Right ventricle myocardium superior (tissue), 1 donor: ENCODE data around the gene FXYD6. TPM values are rescaled to one million over a fixed set of nuclear protein-coding genes. Genes with fewer than 3 reads are reported as not detected.

Experiments
- ATAC-seq: fragments of 200-7000 bp; cut with Tn5 transposase; one replicate; pipeline ENCODE4 v1.9.1; 2020; ENCODE audit warnings: mild to moderate bottlenecking; ENCODE audit not compliant: poor library complexity
- DNase-seq: peaks from one replicate; pipeline ENCODE4 v3.0.0-alpha.2; 2020
- intact Hi-C: fragments of 100-400 bp; cut with DNase I; formaldehyde crosslinking; loops from one replicate; pipeline ENCODE4 v1.11.2; 2022
- total RNA-seq: library from RNA; stranded (reverse); fragmentation: NEBNext Ultra II Directional; extraction: Animal tissue kit (Norgen Biotek cat#: 25700); gene quantifications from one replicate; pipeline ENCODE4 v1.2.1, GENCODE V29; 2021
- donor health status: DM: no; HTN: yes; CAD: no; lungs with severe emphysema.

Gene FXYD6
- total RNA-seq, 1 donor from 2014 or later, result 34.6 TPM

DNA sequence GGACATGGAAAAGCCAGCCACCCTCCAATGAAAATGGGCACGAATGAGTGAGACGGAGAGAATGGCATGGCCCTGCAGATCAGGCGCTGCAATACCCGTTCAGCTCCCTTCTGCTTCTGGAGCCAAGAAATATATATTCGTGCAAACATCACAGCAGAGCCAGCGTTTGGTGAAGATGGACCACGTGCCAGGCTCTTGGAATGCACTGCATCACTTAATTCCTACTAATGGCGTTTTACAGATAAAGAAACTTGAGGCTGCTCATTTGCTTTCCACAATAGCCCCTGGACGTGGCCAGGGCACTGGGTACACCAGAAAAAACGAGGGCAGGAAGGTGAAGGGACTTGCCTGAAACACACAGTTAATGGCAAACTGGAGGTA is 50.3 kb downstream of the FXYD6 start:
- DNase-seq, result no peak
- ATAC-seq, result no peak
- intact Hi-C loops, result no loop called here

DNA sequence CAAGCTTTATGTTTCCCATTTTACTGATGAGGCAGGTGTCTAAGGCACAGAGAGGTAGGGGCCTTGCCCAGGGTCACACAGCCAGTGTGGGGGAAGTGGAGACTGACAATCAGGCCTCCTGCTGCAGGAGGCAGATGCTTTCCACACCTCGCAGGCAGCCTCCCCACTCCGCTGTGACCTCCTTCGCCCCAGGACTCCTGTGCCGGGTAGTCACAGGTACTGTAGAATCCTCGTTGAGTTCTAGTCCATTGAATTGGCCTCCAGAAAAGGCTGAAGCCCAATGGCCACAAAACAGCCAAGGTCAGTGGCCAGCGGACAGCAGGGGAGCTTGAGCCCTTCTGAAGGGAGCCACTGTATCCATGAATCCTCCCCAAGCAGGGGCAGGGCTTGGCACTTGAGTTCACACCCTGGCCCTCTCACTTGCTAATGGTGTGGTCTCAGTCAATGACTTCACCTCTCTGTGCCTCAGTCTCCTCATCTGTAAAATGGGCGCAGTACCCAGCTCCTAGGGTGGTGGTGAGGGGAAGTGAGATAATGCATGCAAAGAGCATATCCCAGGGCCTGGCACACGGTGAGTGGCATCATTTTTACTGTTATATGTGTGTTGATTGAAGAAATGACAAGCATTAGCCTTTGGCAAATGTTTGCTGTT is 50.8 kb downstream of the FXYD6 start:
- intact Hi-C loops, result no loop called here
- DNase-seq (no peak), ATAC-seq (no peak)

DNA sequence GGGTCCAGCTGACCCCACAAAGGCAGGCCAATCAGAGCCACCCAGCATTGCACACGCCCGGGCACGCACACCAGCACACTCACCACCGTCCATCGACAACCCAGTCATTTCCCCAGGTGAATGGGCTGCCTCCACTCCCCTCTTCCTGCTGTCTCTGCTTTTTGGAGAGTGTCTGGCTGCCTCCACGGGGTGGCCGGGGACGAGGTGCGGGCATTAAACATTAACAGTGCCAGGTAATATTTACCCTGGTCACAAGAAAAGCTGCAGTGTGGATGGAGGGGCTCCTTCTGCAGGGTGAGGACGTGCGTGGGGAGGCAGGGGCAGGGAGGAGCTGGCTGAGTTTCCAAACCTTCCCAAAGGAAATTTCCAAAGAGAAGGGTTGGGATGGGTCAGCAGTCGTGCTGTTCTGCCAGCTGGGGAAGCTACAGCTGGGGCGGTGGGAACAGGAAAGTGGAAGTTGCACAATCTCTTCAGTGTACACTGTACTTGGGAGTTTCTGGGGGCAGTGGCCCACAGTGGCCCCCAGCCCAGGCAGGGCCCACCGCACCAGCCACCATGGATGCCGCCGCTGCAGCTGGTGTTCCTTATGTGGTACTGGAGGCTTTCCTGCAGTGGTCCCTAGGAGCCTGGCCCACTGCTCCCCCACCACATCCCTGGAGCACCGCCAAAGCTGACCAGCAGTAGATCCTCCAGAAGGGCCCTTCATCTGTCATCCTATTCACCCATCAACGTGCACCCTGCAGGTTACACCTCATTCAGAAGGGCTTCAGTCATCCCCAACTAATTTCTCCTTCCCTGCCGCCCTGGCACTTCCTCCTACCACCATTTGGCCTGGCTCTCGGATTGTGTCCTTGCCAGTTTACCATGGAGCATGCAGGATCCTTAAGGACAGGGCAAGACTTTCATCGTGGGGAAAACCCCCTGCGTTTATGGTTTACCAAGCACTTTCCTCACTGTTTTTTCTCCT is 51.6 kb downstream of the FXYD6 start, which contains the start of gene FXYD2:
Gene FXYD2 (minus strand): TSS at position 174 of the 967 bp plus-strand sequence. CDS start 66 bp downstream, at position 108.
- peak; percentile 73 for ATAC-seq
- intact Hi-C loops, result no loop called here
- DNase-seq, result peak; percentile 82

DNA sequence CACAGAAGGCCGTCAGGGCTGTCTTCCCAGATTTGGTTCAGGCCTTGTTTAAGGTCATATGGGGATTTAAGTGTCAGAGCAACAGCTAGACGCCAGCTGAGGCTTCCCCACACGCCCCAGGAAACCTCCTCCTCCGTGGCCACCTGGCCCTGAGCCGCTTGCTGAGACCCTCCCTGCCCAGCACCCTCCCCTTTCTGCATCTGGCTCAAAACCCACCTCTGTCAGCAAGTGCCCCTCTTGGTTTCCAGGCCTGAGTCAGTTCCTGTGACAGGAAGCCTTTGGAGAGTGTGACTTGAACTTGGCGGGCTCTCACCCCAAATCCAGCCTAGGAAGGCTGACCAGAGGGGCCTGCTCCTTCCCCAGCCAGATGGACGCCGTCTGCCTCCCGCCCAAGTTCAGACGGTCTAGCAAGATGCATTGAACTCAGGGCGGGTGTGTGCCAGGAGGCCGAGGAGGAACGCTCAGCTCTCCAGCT is 52.5 kb downstream of the FXYD6 start:
- DNase-seq, result peak; percentile 90
- intact Hi-C loops, result no loop called here

DNA sequence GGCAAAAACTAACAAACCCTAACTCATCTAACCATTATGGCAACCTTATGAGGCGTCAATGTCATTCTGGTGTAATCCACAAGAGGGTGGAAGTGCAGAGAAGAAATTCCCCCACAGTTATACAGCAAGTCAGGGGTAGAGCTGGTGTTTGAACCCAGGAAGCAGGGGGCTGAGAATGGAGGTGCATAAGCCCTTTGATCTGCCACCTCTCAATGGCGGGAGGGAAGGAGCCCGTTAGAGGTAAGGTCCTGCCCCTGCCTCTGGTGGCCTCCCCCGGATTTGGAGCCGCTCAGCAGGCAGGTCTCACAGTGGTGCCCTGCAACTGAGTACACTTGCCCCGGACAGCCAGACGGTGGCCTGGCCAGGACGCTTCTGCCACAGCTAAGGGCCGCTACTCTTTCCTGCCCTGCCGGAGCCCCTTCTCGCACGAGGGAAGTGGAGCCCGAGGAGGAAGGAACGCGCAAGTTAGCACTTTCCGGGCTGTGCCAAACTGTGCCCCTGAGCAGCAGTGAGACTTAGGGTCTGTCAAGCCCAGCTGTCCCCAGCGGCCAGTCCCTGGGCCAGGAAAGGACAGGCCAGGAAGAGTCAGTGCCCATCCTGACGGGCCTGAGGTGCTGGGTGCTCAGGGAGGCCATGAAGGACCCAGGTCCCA is 53.0 kb downstream of the FXYD6 start:
- DNase-seq (no peak), ATAC-seq (peak; percentile 2)
- intact Hi-C loops, result no loop called here

More for the DNA sequence above, 52.5 kb downstream of the FXYD6 start:
- ATAC-seq, result peak; percentile 77

DNA sequence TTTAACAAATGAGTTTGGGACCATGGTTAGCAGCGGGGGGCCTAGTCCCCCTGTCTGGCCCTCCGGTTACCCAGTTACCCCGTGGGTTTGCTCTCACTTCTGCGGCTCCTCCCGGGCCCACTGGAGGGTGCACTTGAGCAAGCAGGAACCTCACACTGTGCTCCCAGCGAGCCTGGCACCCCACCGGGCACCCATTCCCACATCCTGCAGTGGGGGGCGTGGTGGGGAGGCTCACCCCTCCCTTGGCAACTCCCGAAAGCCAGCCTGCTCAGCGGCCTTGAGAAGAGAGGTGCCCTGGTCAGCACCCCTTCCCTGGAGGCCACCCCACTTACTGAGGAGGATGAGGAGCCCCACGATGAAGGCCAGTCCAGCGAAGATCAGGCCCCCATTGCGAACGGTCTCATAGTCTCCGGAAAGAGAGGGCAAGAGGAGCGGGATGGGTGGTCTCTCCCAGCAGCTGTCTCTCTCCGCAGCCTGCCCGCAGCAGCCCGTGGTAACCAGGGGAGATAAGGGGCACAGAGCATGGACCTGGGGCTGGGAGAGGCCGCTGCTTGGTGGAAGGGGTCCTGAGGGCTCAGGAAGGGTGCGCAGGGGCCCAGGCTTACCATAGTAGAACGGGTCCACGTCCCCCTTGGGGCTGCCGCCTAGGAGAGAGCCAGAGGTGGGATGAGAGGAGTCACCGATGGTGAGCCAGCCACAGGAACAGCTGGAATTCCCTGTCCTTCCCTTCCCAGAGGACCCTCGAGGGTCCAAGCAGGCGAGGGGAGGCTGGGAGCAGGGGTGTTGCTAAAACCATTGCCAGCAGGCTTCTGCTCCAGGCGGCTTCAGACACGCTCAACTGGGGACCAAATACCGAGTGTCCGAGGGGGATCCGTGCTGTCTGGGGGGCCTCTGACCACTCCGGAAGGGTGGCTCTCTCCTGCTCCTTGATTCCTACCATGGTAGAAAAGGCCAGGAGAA is 54.1 kb downstream of the FXYD6 start:
- DNase-seq (peak; percentile 69), ATAC-seq (no peak)
- intact Hi-C loops, result no loop called here

DNA sequence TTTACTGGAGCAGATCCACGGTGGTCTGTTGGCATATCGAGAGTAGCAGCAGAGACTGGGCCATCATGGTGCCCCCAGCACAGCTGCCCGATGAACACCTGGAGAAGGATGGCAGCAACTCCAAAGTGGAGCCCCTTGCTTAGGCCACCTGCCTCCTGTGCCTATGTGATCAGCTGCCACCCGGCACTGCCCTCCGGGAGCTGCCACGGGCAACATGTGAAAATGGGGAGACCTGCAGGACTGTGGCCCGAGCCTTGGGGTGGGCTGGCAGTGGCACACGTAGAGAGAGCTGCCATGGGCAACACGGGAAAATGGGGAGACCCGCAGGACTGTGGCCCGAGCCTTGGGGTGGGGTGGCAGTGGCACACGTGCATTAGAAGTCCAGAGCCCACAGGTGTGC is 55.0 kb downstream of the FXYD6 start:
- intact Hi-C loops, result no loop called here
- no peak for DNase-seq
- ATAC-seq, result no peak

DNA sequence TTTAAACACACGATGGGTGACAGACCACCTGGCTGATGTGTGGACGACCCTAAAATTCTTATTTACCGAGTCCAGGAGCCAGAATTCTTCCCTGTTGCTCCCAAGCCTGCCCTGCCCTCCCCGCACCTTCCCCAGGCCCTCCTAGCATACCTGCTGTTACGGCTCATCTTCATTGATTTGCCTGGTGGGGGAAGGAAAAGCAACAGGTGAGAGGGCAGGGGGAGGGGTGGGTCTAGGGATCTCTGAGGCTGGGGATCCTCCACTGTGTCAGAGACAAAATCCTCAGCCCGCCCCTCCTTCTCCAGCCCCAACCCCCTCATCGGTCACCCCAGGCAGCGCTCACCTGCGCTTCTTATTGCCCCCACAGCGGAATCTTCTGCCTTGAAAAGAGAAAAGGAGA is 55.9 kb downstream of the FXYD6 start:
- intact Hi-C loops, result no loop called here
- DNase-seq (no peak), ATAC-seq (no peak)

DNA sequence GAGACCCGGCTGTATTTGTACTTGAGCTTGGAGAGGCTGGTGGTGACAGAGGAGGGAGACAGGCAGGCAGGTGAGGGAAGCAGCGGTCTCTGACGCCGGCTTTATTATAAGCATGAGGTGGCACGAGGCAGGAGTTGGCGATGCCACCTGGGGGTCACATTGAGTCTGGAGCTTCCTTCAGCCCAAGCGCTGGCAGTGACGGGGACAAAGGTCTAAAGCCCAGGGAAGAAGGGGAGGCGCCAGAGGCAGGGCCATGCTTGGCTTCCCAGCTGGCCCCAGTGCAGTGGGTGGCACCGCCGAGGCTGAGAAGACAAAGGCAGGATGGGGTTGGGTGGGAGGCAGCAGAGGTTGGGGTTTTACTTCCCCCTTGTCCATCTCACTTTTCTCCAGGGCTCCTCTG is 56.4 kb downstream of the FXYD6 start:
- DNase-seq, result no peak
- intact Hi-C loops, result no loop called here
- ATAC-seq, result no peak

DNA sequence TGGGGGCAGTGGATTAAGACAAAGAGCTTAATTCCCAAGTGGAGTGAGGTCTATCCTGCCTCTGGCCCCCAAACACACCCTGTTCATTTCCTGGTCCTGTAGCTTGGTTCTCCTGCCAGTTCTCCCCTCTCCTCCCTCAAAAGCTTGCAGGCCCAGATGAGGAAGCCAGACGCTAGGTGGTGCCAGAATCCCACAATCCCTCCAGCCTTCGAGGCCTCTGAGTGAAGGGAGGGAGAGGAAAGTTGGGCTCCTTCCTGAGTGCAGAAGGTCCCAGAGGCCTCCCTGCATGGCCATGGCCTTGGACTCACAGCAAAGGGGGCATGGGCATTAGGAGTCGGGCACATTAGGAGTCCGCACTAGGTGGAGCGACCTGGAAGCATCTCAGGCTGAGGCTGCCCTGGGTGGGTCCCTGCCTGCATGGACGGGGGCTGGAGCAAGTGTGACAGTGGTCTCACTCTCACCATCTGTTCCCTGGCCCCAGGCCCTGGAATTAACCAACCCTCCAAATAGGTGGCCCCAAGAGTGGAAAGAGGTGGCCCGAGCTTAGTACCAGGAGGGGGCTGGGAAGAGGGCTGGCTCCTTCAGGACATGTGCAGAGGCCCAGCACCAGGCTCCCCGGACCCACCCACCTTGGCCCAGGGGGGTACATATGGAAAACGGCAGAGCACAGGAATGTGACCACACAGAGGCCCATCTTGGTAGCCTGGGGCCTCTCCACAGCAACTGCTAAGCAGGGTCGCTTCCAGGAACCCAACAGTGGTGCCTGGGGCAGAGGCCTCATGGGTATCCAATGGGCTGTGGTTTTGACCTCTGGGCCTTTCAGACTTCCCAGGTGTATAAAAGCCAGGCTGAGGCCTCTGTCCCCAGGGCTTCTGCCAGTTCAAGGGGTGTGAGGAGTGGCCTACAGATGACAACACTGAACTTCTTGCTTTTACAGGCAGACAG is 57.1 kb downstream of the FXYD6 start:
- DNase-seq, result peak; percentile 79
- peak; percentile 36 for ATAC-seq
- intact Hi-C loops, result no loop called here

DNA sequence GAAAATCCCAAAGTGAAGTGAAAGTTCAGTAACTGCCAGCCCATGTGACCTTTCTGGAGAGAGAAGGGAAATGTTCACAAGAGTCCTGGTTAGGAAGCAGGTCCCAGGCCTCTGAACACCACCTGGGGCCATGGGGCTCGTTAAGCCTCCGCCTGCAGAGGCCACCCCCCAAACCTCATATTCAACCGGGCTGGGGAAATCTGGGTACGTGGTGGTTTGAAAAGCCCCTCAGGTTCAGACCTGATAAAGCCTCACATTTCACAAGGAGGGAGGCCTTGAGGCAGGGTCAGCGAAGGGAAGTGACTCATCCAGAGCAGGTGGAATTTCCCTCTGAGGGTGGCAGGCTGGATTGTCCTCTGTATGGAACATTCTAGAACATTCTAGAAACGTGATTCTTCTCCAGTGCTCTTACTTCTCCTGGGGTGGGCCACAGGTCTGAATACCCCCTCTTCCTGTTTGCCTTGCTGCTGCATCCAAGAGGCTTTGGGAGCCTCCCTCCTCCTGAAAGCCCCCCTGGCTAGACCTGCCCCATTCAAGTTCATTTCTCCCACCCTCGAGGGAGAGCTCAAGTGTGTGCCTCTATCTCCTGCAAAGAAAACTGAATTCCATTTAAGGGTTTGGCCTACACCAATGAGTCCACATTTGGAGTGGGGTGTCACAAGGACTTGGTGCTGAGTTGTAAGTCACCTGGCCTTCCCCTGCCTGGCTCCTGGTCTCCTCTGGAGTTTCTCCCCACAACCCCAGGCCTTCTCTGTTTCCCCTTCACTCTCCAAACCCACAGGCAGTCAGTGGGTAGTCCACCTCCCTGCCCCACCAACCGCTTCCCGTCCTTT is 58.2 kb downstream of the FXYD6 start:
- intact Hi-C loops, result no loop called here
- ATAC-seq (no peak), DNase-seq (no peak)

DNA sequence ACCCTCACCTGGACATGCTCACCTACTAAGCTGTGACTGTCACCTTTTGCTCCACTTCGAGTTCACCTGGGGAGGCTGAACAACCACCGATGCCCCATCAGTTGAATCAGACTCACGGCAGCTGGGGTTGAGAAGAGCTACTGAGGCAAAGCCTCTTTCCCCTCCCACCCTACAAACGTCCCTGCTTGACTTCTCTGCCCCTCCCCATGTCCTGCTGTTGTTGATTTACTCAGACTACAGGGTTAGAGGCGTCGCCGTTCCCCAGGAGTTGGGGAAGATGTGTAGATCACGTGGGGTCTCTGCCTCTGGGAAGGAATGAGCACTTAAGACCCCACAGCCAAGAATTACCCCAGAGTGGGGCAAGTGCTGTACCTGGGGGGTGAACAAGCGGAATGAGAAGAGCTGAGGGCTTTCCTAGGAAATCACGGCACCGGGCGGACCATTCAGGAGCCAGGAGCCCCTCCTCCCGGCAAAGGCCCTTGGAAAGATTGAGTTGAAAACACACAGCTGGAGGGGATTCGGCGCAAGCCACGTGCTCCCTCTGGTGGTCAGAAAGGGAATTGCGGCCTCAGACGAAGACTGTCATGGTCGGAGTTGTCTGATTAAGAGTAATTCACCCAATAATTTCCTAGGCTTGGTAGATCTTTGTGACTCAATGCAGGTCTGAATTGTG is 59.0 kb downstream of the FXYD6 start:
- intact Hi-C loops, result loop anchor here (2.0 kb wide), 1 partner anchor 391 kb away; no protein-coding TSS in a partner anchor
- ATAC-seq (peak; percentile 74), DNase-seq (peak; percentile 88)

DNA sequence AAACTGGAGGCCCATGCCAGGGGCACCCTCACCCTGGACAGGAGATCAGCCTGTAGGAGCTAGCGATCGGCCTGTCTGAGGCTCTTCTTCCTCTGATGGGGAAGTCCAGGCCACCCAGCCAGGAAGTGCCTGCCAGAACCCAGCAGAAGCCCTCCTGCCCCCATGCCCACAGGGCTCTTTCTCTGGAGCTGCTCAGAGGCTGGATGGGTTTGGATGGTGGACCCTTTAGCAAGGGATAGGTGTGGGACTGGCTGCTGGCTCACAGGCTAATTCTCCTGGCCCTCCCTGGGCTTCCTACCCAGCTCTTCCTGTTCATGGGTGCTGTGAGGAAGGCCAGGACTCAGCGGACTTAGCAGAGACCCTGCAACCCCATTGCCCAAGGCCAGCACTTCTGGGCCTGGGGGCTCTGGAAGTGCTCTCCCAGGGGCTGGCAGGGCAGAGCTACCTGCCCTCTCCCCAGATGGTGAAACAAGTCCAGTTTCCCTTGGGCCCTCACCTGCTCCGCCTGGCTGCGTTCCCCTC is 59.6 kb downstream of the FXYD6 start:
- ATAC-seq (no peak), DNase-seq (no peak)
- intact Hi-C loops, result loop anchor here (2.0 kb wide), 1 partner anchor 390 kb away; no protein-coding TSS in a partner anchor

DNA sequence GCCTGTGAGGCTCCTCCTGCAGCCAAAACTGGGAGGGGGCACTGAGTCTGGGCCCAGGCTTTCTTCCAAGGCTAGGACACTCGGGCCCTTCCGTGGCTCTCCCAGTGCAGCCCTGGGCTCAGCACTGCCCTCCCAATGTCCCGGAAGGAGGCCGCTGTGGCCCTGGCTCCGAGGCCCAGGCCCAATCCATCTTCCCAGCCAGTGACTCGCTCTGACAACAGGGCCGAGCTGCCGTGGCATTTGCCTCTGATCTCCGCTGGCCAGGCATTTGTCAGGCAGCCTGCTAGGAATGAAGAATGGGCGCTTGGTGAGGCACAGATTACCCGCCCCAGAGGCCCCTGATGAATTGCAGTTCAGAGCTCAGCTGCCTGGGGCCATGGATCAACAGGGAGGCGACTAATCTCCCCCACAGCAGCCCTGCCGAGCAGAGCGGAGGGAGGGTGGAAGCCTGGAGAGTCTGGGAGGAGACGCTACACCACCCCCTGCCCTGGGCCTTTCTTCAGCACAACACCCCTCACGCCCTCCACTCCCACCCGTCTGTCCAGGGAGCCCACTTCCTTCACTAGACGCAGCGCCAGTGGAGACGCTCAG is 60.2 kb downstream of the FXYD6 start:
- no peak for DNase-seq
- intact Hi-C loops, result loop anchor here (2.0 kb wide), 1 partner anchor 389 kb away; no protein-coding TSS in a partner anchor
- peak; percentile 34 for ATAC-seq

DNA sequence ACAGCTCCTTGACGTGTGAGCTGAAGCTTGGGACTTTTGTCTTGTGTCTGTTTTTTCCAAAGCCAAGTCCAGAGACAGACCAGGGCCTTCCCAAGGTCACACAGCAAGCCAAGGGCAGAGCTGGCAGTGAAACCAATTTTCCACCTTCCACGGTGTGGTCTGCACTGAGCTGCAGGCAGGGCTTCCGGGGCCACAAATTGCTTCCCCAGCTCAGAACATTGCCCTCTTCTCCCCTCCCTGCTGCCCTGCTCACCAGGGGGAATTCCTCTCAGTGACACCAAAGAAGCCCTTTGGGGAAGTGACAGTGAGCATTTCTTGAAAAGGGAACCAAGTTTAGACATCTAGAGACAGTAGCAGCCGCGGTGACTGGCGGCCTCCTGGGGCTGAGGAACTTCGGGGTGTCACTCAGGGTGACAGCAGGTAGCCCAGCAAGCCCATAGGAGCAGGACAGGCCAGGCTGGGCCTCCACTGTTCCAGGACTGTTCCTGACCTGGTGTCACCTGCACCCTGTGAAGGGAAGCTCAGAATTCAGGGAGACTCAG is 61.1 kb downstream of the FXYD6 start:
- peak; percentile 7 for ATAC-seq
- intact Hi-C loops, result no loop called here
- DNase-seq, result peak; percentile 74
